ENCODE data around the gene CWC27. TPM values are rescaled to one million over a fixed set of nuclear protein-coding genes. Genes with fewer than 3 reads are reported as not detected.

Gene CWC27
- total RNA-seq, 1 experiment from 2014 or later, result 42.7 TPM

GRCh38 chr5:65066387-65067146 lies 297.8 kb downstream of the CWC27 start (continued):
- TF ChIP-seq ZNF532 (CRISPR knock-in tag; IDR thresholded peaks at IDR 0.05; ENCODE audit: borderline replicate concordance) (no peak), ATF6 (CRISPR knock-in tag; IDR thresholded peaks at IDR 0.05) (no peak), NR3C1 (CRISPR knock-in tag; conservative IDR thresholded peaks at IDR 0.05; ENCODE audit: low read depth) (no peak), ZNF425 (CRISPR knock-in tag; conservative IDR thresholded peaks at IDR 0.05) (no peak)

- ChIA-PET CTCF (no interaction called here), POLR2A (interaction anchor here (0.6 kb wide), 1 partner anchor 13 kb away, joined by 3 read pairs; no protein-coding TSS in a partner anchor)
- no peaks in the 10 kb centered on the region for H3K9me3 Mint-ChIP-seq
- H3K27me3 Mint-ChIP-seq (ENCODE audit: low read depth), result no peaks in the 10 kb centered on the region
- ATAC-seq, result no peak
- H3K36me3 Mint-ChIP-seq, result no peaks in the 10 kb centered on the region
- no peak overlapping the region for H3K4me3 Mint-ChIP-seq
- TF ChIP-seq ETV6 (CRISPR knock-in tag; IDR thresholded peaks at IDR 0.05) (no peak), SP1 (CRISPR knock-in tag; conservative IDR thresholded peaks at IDR 0.05) (no peak), NR2C2 (CRISPR knock-in tag; IDR thresholded peaks at IDR 0.05) (no peak), E2F1 (CRISPR knock-in tag; IDR thresholded peaks at IDR 0.05) (no peak), GTF2I (CRISPR knock-in tag; conservative IDR thresholded peaks at IDR 0.05) (no peak), TP53 (CRISPR knock-in tag; IDR thresholded peaks at IDR 0.05) (no peak), EMX1 (CRISPR knock-in tag; IDR thresholded peaks at IDR 0.05) (no peak), ZNF396 (CRISPR knock-in tag; IDR thresholded peaks at IDR 0.05; ENCODE audit: borderline replicate concordance) (no peak), E2F4 (CRISPR knock-in tag; IDR thresholded peaks at IDR 0.05; ENCODE audit: borderline replicate concordance, low read depth) (no peak), MXD4 (CRISPR knock-in tag; IDR thresholded peaks at IDR 0.05; ENCODE audit: borderline replicate concordance) (no peak), ESRRA (CRISPR knock-in tag; IDR thresholded peaks at IDR 0.05; ENCODE audit: borderline replicate concordance) (no peak), NFYB (CRISPR knock-in tag; conservative IDR thresholded peaks at IDR 0.05; ENCODE audit: low read depth) (no peak), JUN (CRISPR knock-in tag; IDR thresholded peaks at IDR 0.05) (no peak), TEAD4 (CRISPR knock-in tag; IDR thresholded peaks at IDR 0.05) (no peak), GRHL2 (CRISPR knock-in tag; IDR thresholded peaks at IDR 0.05; ENCODE audit: insufficient replicate concordance, severe bottlenecking) (no peak), IRF1 (CRISPR knock-in tag; IDR thresholded peaks at IDR 0.05) (no peak)
- no peak overlapping the region for H3K27ac Mint-ChIP-seq
- H3K4me1 Mint-ChIP-seq, result peaks cover 13% of the 10 kb centered on the region
- DNase-seq (ENCODE audit: low spot score), result no peak
These were observed 298.4 kb downstream of the CWC27 start for GRCh38 chr5:65067147-65067506.

Measured in WTC11 (cell line).